ENCODE data around the gene HS6ST2.

DNA sequence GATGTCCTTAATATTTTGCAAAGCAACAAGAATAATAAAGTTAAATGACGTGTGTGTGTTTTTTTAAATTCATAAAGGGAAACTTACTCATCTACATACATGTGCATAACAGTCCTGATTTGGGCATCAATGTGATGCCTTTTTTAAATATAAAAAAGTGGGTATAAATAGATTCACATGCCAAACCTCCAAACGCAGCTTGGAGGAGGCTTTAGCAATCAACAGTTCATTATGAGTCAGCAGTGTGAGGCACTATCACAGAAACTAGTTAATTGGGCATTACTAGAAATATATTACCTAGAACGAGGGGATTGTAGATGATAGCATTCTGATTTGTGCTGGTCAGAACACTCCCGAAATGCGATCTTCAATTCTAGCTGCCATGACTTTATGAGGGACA, 115.1 kb downstream of the HS6ST2 start:
- TF ChIP-seq POLR2AphosphoS5 (IDR thresholded peaks at IDR 0.05; ENCODE audit: low read depth, low read length) (no peak), POLR2A (IDR thresholded peaks at IDR 0.05; ENCODE audit: low read depth, low read length) (no peak)

All from GM12892 (cell line).